ENCODE results near the gene TTLL5.
"Not testable (repeated sequence)": the region's sequence is repeated elsewhere in the genome, so short reads cannot be mapped to it uniquely, and the experiment has no call there.

Gene TTLL5

GRCh38 chr14:75689012-75689411 is 28.0 kb downstream of the TTLL5 start:
- Mint-ChIP-seq H3K4me3 (no peak overlapping the region), H3K36me3 (ENCODE audit: insufficient read depth) (peaks cover 18% of the 10 kb centered on the region), H3K27ac (ENCODE audit: low read depth) (no peak overlapping the region)

GRCh38 chr14:75690010-75690409 is 29.0 kb downstream of the TTLL5 start:
- Mint-ChIP-seq H3K4me3 (no peak overlapping the region), H3K4me1 (no peaks in the 10 kb centered on the region), H3K27ac (ENCODE audit: low read depth) (no peak overlapping the region), H3K27me3 (no peaks in the 10 kb centered on the region), H3K36me3 (ENCODE audit: insufficient read depth) (peaks cover 23% of the 10 kb centered on the region), H3K9me3 (no peaks in the 10 kb centered on the region)
- DNase-seq (ENCODE audit: low spot score in 2 of 2) (no peak), ATAC-seq (replicated peaks; ENCODE audit: extremely low read depth, poor library complexity, severe bottlenecking) (no peak)

More at GRCh38 chr14:75689012-75689411, 28.0 kb downstream of the TTLL5 start:
- DNase-seq (ENCODE audit: low spot score in 2 of 2) (no peak), ATAC-seq (replicated peaks; ENCODE audit: extremely low read depth, poor library complexity, severe bottlenecking) (no peak)
- Mint-ChIP-seq H3K9me3 (no peaks in the 10 kb centered on the region), H3K4me1 (no peaks in the 10 kb centered on the region), H3K27me3 (no peaks in the 10 kb centered on the region)

GRCh38 chr14:75695025-75695424 is 34.0 kb downstream of the TTLL5 start:
- H3K9me3 Mint-ChIP-seq; H3K27ac Mint-ChIP-seq (ENCODE audit: low read depth); H3K4me1 Mint-ChIP-seq; ATAC-seq (replicated peaks; ENCODE audit: extremely low read depth, poor library complexity, severe bottlenecking); H3K4me3 Mint-ChIP-seq; DNase-seq (ENCODE audit: low spot score in 2 of 2); H3K27me3 Mint-ChIP-seq: not testable (repeated sequence)
- H3K36me3 Mint-ChIP-seq (ENCODE audit: insufficient read depth), result peaks cover 21% of the 10 kb centered on the region

GRCh38 chr14:75697386-75697785 is 36.3 kb downstream of the TTLL5 start:
- Mint-ChIP-seq H3K27ac (ENCODE audit: low read depth) (no peak overlapping the region), H3K9me3 (no peaks in the 10 kb centered on the region), H3K36me3 (ENCODE audit: insufficient read depth) (peaks cover 18% of the 10 kb centered on the region), H3K4me3 (no peak overlapping the region), H3K27me3 (no peaks in the 10 kb centered on the region), H3K4me1 (no peaks in the 10 kb centered on the region)
- DNase-seq (ENCODE audit: low spot score in 2 of 2), result no peak
- ATAC-seq (replicated peaks; ENCODE audit: extremely low read depth, poor library complexity, severe bottlenecking), result no peak

- DNase-seq (ENCODE audit: low spot score in 2 of 2), result no peak
- H3K4me3 Mint-ChIP-seq, result no peak overlapping the region
- H3K4me1 Mint-ChIP-seq, result no peaks in the 10 kb centered on the region
- no peaks in the 10 kb centered on the region for H3K9me3 Mint-ChIP-seq
- H3K36me3 Mint-ChIP-seq (ENCODE audit: insufficient read depth), result peaks cover 16% of the 10 kb centered on the region
- no peak overlapping the region for H3K27ac Mint-ChIP-seq (ENCODE audit: low read depth)
- no peaks in the 10 kb centered on the region for H3K27me3 Mint-ChIP-seq
- ATAC-seq (replicated peaks; ENCODE audit: extremely low read depth, poor library complexity, severe bottlenecking), result no peak
These were observed 36.9 kb downstream of the TTLL5 start for GRCh38 chr14:75697918-75698317.

GRCh38 chr14:75699331-75699730 is 38.3 kb downstream of the TTLL5 start:
- no peaks in the 10 kb centered on the region for H3K27me3 Mint-ChIP-seq
- DNase-seq (ENCODE audit: low spot score in 2 of 2) (no peak), ATAC-seq (replicated peaks; ENCODE audit: extremely low read depth, poor library complexity, severe bottlenecking) (no peak)
- H3K36me3 Mint-ChIP-seq (ENCODE audit: insufficient read depth), result peaks cover 16% of the 10 kb centered on the region
- H3K4me3 Mint-ChIP-seq, result no peak overlapping the region
- no peaks in the 10 kb centered on the region for H3K9me3 Mint-ChIP-seq
- no peak overlapping the region for H3K27ac Mint-ChIP-seq (ENCODE audit: low read depth)
- no peaks in the 10 kb centered on the region for H3K4me1 Mint-ChIP-seq

- ATAC-seq (replicated peaks; ENCODE audit: extremely low read depth, poor library complexity, severe bottlenecking) (no peak), DNase-seq (ENCODE audit: low spot score in 2 of 2) (no peak)
- Mint-ChIP-seq H3K4me1 (no peaks in the 10 kb centered on the region), H3K4me3 (no peak overlapping the region), H3K27me3 (no peaks in the 10 kb centered on the region), H3K9me3 (no peaks in the 10 kb centered on the region), H3K36me3 (ENCODE audit: insufficient read depth) (peaks cover 11% of the 10 kb centered on the region), H3K27ac (ENCODE audit: low read depth) (no peak overlapping the region)
These were observed 39.2 kb downstream of the TTLL5 start for GRCh38 chr14:75700295-75700694.

GRCh38 chr14:75702122-75702521 is 41.1 kb downstream of the TTLL5 start:
- no peaks in the 10 kb centered on the region for H3K27me3 Mint-ChIP-seq

GRCh38 chr14:75702616-75703261 is 41.7 kb downstream of the TTLL5 start:
- H3K4me3 Mint-ChIP-seq, result no peak overlapping the region

More at GRCh38 chr14:75702122-75702521, 41.1 kb downstream of the TTLL5 start:
- Mint-ChIP-seq H3K27ac (ENCODE audit: low read depth) (no peak overlapping the region), H3K4me1 (no peaks in the 10 kb centered on the region), H3K4me3 (no peak overlapping the region), H3K36me3 (ENCODE audit: insufficient read depth) (peaks cover 11% of the 10 kb centered on the region), H3K9me3 (no peaks in the 10 kb centered on the region)
- ATAC-seq (replicated peaks; ENCODE audit: extremely low read depth, poor library complexity, severe bottlenecking) (no peak), DNase-seq (ENCODE audit: low spot score in 2 of 2) (no peak)

GRCh38 chr14:75703467-75703866 is 42.4 kb downstream of the TTLL5 start:
- no peak overlapping the region for H3K27ac Mint-ChIP-seq (ENCODE audit: low read depth)
- no peak overlapping the region for H3K4me3 Mint-ChIP-seq
- H3K27me3 Mint-ChIP-seq, result no peaks in the 10 kb centered on the region
- DNase-seq (ENCODE audit: low spot score in 2 of 2), result no peak
- ATAC-seq (replicated peaks; ENCODE audit: extremely low read depth, poor library complexity, severe bottlenecking), result no peak
- no peaks in the 10 kb centered on the region for H3K4me1 Mint-ChIP-seq
- peaks cover 16% of the 10 kb centered on the region for H3K36me3 Mint-ChIP-seq (ENCODE audit: insufficient read depth)
- H3K9me3 Mint-ChIP-seq, result no peaks in the 10 kb centered on the region

More at GRCh38 chr14:75702616-75703261, 41.7 kb downstream of the TTLL5 start:
- H3K27me3 Mint-ChIP-seq, result no peaks in the 10 kb centered on the region
- H3K27ac Mint-ChIP-seq (ENCODE audit: low read depth), result no peak overlapping the region
- no peak for DNase-seq (ENCODE audit: low spot score in 2 of 2)
- ATAC-seq (replicated peaks; ENCODE audit: extremely low read depth, poor library complexity, severe bottlenecking), result no peak
- H3K9me3 Mint-ChIP-seq, result no peaks in the 10 kb centered on the region
- peaks cover 12% of the 10 kb centered on the region for H3K36me3 Mint-ChIP-seq (ENCODE audit: insufficient read depth)
- H3K4me1 Mint-ChIP-seq, result no peaks in the 10 kb centered on the region

- no peaks in the 10 kb centered on the region for H3K4me1 Mint-ChIP-seq
- peaks cover 13% of the 10 kb centered on the region for H3K36me3 Mint-ChIP-seq (ENCODE audit: insufficient read depth)
- DNase-seq (ENCODE audit: low spot score in 2 of 2) (no peak), ATAC-seq (replicated peaks; ENCODE audit: extremely low read depth, poor library complexity, severe bottlenecking) (no peak)
- H3K27ac Mint-ChIP-seq (ENCODE audit: low read depth), result no peak overlapping the region
- H3K9me3 Mint-ChIP-seq, result no peaks in the 10 kb centered on the region
- H3K27me3 Mint-ChIP-seq, result no peaks in the 10 kb centered on the region
- H3K4me3 Mint-ChIP-seq, result no peak overlapping the region
These were observed 44.0 kb downstream of the TTLL5 start for GRCh38 chr14:75705014-75705413.

- peaks cover 7% of the 10 kb centered on the region for H3K36me3 Mint-ChIP-seq (ENCODE audit: insufficient read depth)
- H3K27me3 Mint-ChIP-seq, result no peaks in the 10 kb centered on the region
These were observed 48.3 kb downstream of the TTLL5 start for GRCh38 chr14:75709207-75709812.

GRCh38 chr14:75711105-75711795 is 50.2 kb downstream of the TTLL5 start:
- no peaks in the 10 kb centered on the region for H3K4me1 Mint-ChIP-seq
- DNase-seq (ENCODE audit: low spot score in 2 of 2), result no peak
- H3K36me3 Mint-ChIP-seq (ENCODE audit: insufficient read depth), result peaks cover 9% of the 10 kb centered on the region
- no peaks in the 10 kb centered on the region for H3K27me3 Mint-ChIP-seq
- H3K4me3 Mint-ChIP-seq, result no peak overlapping the region
- ATAC-seq (replicated peaks; ENCODE audit: extremely low read depth, poor library complexity, severe bottlenecking), result no peak
- no peaks in the 10 kb centered on the region for H3K9me3 Mint-ChIP-seq
- H3K27ac Mint-ChIP-seq (ENCODE audit: low read depth), result no peak overlapping the region

More at GRCh38 chr14:75709207-75709812, 48.3 kb downstream of the TTLL5 start:
- H3K4me1 Mint-ChIP-seq, result no peaks in the 10 kb centered on the region
- peak; percentile 27 to 30 for DNase-seq (ENCODE audit: low spot score in 2 of 2)
- no peak overlapping the region for H3K4me3 Mint-ChIP-seq
- H3K27ac Mint-ChIP-seq (ENCODE audit: low read depth), result no peak overlapping the region
- ATAC-seq (replicated peaks; ENCODE audit: extremely low read depth, poor library complexity, severe bottlenecking), result no peak
- H3K9me3 Mint-ChIP-seq, result no peaks in the 10 kb centered on the region
